ENCODE measurements around the gene ZSCAN12. TPM values are rescaled to one million over a fixed set of nuclear protein-coding genes. Genes with fewer than 3 reads are reported as not detected.
"Not testable (repeated sequence)": the region's sequence is repeated elsewhere in the genome, so short reads cannot be mapped to it uniquely, and the experiment has no call there.

ZSCAN12 gene
- total RNA-seq, 2 experiments from 2014 or later: 4.4 to 4.7 TPM

- CTCF ChIA-PET: no interaction called here
- H3K4me3 Mint-ChIP-seq: no peak overlapping the region
- no peak for DNase-seq
- H3K4me1 Mint-ChIP-seq (ENCODE audit: low read depth): peaks cover 12% of the 10 kb centered on the region
- peaks cover 4% of the 10 kb centered on the region for H3K36me3 Mint-ChIP-seq (ENCODE audit: low read depth)
- H3K27ac Mint-ChIP-seq: no peak overlapping the region
- H3K27me3 Mint-ChIP-seq (ENCODE audit: low read depth): peaks cover 2% of the 10 kb centered on the region
- no peaks in the 10 kb centered on the region for H3K9me3 Mint-ChIP-seq
- intact Hi-C loops (cut with micrococcal nuclease): no loop called here
Measured at GRCh38 chr6:28424163-28424562, 24.6 kb upstream of the ZSCAN12 start.

DNA sequence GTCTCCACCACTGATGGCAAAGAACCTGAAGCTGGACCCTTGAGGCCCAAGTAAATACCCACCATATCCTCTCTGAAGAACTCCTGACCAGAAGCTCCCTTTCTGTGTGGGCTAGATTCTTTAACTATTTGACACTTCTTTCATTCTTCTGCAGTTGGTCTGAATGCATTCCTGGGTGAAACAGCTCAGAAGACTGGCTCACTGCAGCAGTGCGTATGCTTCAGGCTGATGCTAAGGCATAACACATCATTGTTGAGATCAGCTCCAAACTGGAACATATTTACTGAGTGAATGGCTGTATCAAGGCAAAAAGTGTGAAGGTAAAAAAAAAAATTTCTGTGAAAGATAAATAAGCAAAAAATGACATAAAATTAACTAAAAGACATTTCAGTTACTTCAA is 24.0 kb upstream of the ZSCAN12 start:
- H3K36me3 Mint-ChIP-seq (ENCODE audit: low read depth): peaks cover 4% of the 10 kb centered on the region
- no peak for DNase-seq
- H3K27me3 Mint-ChIP-seq (ENCODE audit: low read depth): peaks cover 2% of the 10 kb centered on the region

DNA sequence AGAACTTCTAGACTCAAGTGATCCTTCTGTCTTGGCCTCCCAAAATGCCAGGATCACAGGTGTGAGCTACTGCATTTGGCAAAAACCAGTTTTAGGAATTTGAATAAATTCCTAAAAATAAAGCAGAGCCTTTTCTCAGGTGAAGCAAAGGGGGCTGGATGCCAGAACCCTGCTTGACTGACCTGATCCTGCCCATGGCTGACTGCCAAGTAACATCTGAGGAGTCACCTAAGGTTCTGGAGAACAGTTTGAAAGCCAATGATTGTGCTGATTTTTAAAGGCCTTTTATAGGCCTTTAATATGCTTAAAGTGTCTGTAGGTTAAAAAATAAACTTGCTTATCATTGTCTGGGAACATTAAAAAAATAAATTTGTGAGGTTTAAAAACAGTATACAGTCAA is 14.1 kb upstream of the ZSCAN12 start:
- Mint-ChIP-seq H3K9me3 (no peaks in the 10 kb centered on the region), H3K27me3 (ENCODE audit: low read depth) (peaks cover 26% of the 10 kb centered on the region), H3K4me1 (ENCODE audit: low read depth) (peaks cover 4% of the 10 kb centered on the region), H3K27ac (no peak overlapping the region), H3K36me3 (ENCODE audit: low read depth) (no peaks in the 10 kb centered on the region), H3K4me3 (no peak overlapping the region)
- DNase-seq: no peak
- CTCF ChIA-PET: interaction anchor here (1.0 kb wide), 1 partner anchor 19 kb away, joined by 5 read pairs; no protein-coding TSS in a partner anchor
- intact Hi-C loops (cut with micrococcal nuclease): no loop called here

More for the DNA sequence above, 24.0 kb upstream of the ZSCAN12 start:
- no peaks in the 10 kb centered on the region for H3K9me3 Mint-ChIP-seq
- H3K27ac Mint-ChIP-seq: no peak overlapping the region
- intact Hi-C loops (cut with micrococcal nuclease): no loop called here
- H3K4me3 Mint-ChIP-seq: no peak overlapping the region
- CTCF ChIA-PET: no interaction called here
- peaks cover 10% of the 10 kb centered on the region for H3K4me1 Mint-ChIP-seq (ENCODE audit: low read depth)

DNA sequence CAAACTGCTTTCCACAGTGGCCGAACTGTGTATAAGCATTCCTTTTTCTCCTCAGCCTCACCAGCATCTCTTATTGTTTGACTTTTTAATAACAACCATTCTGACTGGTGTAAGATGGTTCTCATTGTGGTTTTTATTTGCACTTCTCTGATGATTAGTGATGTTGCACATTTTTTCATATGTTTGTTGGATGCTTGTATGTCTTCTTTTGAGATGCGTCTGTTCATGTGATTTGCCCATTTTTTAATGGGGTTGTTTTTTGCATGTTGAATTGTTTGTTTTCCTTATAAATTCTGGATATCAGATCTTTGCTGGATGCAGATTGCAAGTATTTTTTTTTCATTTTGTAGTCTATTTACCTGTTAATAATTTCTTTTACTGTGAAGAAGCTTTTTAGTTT is 11.2 kb upstream of the ZSCAN12 start:
- peaks cover 20% of the 10 kb centered on the region for H3K4me1 Mint-ChIP-seq (ENCODE audit: low read depth)
- H3K9me3 Mint-ChIP-seq: no peaks in the 10 kb centered on the region
- no peak overlapping the region for H3K4me3 Mint-ChIP-seq
- no peak overlapping the region for H3K27ac Mint-ChIP-seq
- intact Hi-C loops (cut with micrococcal nuclease): no loop called here
- no peak for DNase-seq
- CTCF ChIA-PET: no interaction called here
- H3K36me3 Mint-ChIP-seq (ENCODE audit: low read depth): no peaks in the 10 kb centered on the region
- peaks cover 35% of the 10 kb centered on the region for H3K27me3 Mint-ChIP-seq (ENCODE audit: low read depth)

- Mint-ChIP-seq H3K4me3 (no peak overlapping the region), H3K4me1 (ENCODE audit: low read depth) (peaks cover 20% of the 10 kb centered on the region), H3K36me3 (ENCODE audit: low read depth) (peaks cover 1% of the 10 kb centered on the region), H3K27ac (no peak overlapping the region), H3K27me3 (ENCODE audit: low read depth) (peaks cover 44% of the 10 kb centered on the region), H3K9me3 (no peaks in the 10 kb centered on the region)
- CTCF ChIA-PET: no interaction called here
- peak; percentile 29 for DNase-seq
- intact Hi-C loops (cut with micrococcal nuclease): loop anchor here (1.0 kb wide), 1 partner anchor 18 kb away; no protein-coding TSS in a partner anchor
Measured at GRCh38 chr6:28408076-28408802, 8.7 kb upstream of the ZSCAN12 start.

GRCh38 chr6:28407401-28407800 is 7.9 kb upstream of the ZSCAN12 start:
- peaks cover 20% of the 10 kb centered on the region for H3K4me1 Mint-ChIP-seq (ENCODE audit: low read depth)
- H3K9me3 Mint-ChIP-seq: no peaks in the 10 kb centered on the region
- H3K4me3 Mint-ChIP-seq: no peak overlapping the region
- peaks cover 1% of the 10 kb centered on the region for H3K36me3 Mint-ChIP-seq (ENCODE audit: low read depth)
- peaks cover 42% of the 10 kb centered on the region for H3K27me3 Mint-ChIP-seq (ENCODE audit: low read depth)
- intact Hi-C loops (cut with micrococcal nuclease): no loop called here
- CTCF ChIA-PET: no interaction called here
- no peak for DNase-seq
- H3K27ac Mint-ChIP-seq: no peak overlapping the region

GRCh38 chr6:28403923-28404322 is 4.4 kb upstream of the ZSCAN12 start:
- intact Hi-C loops (cut with micrococcal nuclease); DNase-seq; H3K36me3 Mint-ChIP-seq (ENCODE audit: low read depth); H3K4me3 Mint-ChIP-seq; H3K27ac Mint-ChIP-seq; H3K9me3 Mint-ChIP-seq; CTCF ChIA-PET: not testable (repeated sequence)
- Mint-ChIP-seq H3K4me1 (ENCODE audit: low read depth) (peaks cover 20% of the 10 kb centered on the region), H3K27me3 (ENCODE audit: low read depth) (peaks cover 33% of the 10 kb centered on the region)

- Mint-ChIP-seq H3K4me1 (ENCODE audit: low read depth) (peaks cover 18% of the 10 kb centered on the region), H3K27me3 (ENCODE audit: low read depth) (peaks cover 32% of the 10 kb centered on the region), H3K4me3 (no peak overlapping the region), H3K36me3 (ENCODE audit: low read depth) (peaks cover 9% of the 10 kb centered on the region), H3K27ac (no peak overlapping the region), H3K9me3 (no peaks in the 10 kb centered on the region)
- CTCF ChIA-PET: interaction anchor here (1.0 to 1.4 kb wide), 2 partner anchors 19 to 36 kb away, joined by 4 to 6 read pairs; no protein-coding TSS in a partner anchor
- no peak for DNase-seq
- intact Hi-C loops (cut with micrococcal nuclease): no loop called here
Measured at GRCh38 chr6:28402197-28402596, 2.6 kb upstream of the ZSCAN12 start.

DNA sequence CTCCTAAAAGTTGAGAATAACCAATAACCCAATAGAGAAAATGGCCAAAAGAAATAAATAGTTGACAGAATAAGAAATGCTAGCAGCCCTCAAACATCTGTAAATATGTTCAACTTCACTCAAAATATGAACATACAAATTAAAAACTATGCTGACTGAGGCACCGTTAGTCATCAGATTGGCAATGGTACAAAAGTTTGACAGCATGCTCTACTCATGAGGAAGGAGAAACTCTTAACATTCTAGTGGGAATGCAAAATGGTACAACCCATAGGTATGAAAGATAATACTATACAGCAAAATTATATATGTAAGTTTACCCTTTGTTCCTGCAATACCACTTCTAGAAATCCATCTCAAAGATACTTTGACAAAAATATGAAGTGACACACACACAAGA is 1.6 kb upstream of the ZSCAN12 start:
- Mint-ChIP-seq H3K4me3 (no peak overlapping the region), H3K4me1 (ENCODE audit: low read depth) (peaks cover 26% of the 10 kb centered on the region), H3K27ac (no peak overlapping the region), H3K27me3 (ENCODE audit: low read depth) (peaks cover 28% of the 10 kb centered on the region), H3K36me3 (ENCODE audit: low read depth) (peaks cover 19% of the 10 kb centered on the region), H3K9me3 (no peaks in the 10 kb centered on the region)
- no peak for DNase-seq
- intact Hi-C loops (cut with micrococcal nuclease): no loop called here
- CTCF ChIA-PET: interaction anchor here (0.6 kb wide), 1 partner anchor 182 kb away, joined by 3 read pairs; no protein-coding TSS in a partner anchor

GRCh38 chr6:28400122-28400451 is 540 bp upstream of the ZSCAN12 start:
- Mint-ChIP-seq H3K9me3 (no peaks in the 10 kb centered on the region), H3K36me3 (ENCODE audit: low read depth) (peaks cover 21% of the 10 kb centered on the region), H3K4me3 (peak overlapping the region; percentile 91), H3K27me3 (ENCODE audit: low read depth) (peaks cover 22% of the 10 kb centered on the region), H3K4me1 (ENCODE audit: low read depth) (peaks cover 36% of the 10 kb centered on the region), H3K27ac (peak overlapping the region; percentile 91)
- DNase-seq: no peak
- intact Hi-C loops (cut with micrococcal nuclease): no loop called here
- CTCF ChIA-PET: no interaction called here

DNA sequence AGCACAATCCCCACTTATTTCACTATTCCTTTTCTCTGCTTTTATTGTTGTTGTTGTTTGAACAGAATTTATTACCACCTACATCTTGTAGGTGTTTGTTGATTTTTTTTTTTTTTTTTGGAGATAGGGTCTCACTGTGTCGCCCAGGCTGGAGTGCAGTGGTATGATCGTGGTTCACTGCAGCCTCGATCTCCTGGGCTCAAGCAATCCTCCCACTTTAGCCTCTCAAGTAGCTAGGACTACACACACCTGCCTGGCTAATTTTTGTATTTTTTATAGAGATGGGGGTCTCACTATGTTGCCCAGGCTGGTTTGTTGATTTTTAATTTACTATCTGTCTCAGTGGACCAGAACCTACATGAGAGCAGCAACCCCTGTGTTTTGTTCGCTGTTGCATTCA is 3.6 kb downstream of the ZSCAN12 start:
- intact Hi-C loops (cut with micrococcal nuclease): loop anchor here (5.0 to 10.0 kb wide), 3 partner anchors 114 to 289 kb away; partner anchors contain the start of gene PGBD1
- Mint-ChIP-seq H3K4me1 (ENCODE audit: low read depth) (peaks cover 43% of the 10 kb centered on the region), H3K27ac (no peak overlapping the region), H3K4me3 (no peak overlapping the region), H3K27me3 (ENCODE audit: low read depth) (peaks cover under 1% of the 10 kb centered on the region), H3K36me3 (ENCODE audit: low read depth) (peaks cover 42% of the 10 kb centered on the region), H3K9me3 (no peaks in the 10 kb centered on the region)
- no peak for DNase-seq
- CTCF ChIA-PET: no interaction called here

- CTCF ChIA-PET: interaction anchor here (0.7 to 1.0 kb wide), 2 partner anchors 19 to 145 kb away, joined by 4 to 5 read pairs; no protein-coding TSS in a partner anchor
- peaks cover 40% of the 10 kb centered on the region for H3K4me1 Mint-ChIP-seq (ENCODE audit: low read depth)
- H3K36me3 Mint-ChIP-seq (ENCODE audit: low read depth): peaks cover 56% of the 10 kb centered on the region
- H3K4me3 Mint-ChIP-seq: no peak overlapping the region
- DNase-seq: no peak
- H3K27me3 Mint-ChIP-seq (ENCODE audit: low read depth): no peaks in the 10 kb centered on the region
- H3K27ac Mint-ChIP-seq: no peak overlapping the region
- intact Hi-C loops (cut with micrococcal nuclease): loop anchor here (10.0 kb wide), 2 partner anchors 191 to 291 kb away; a partner anchor contains a TSS
- H3K9me3 Mint-ChIP-seq: no peaks in the 10 kb centered on the region
Measured at GRCh38 chr6:28393912-28394662, 5.5 kb downstream of the ZSCAN12 start.

Measured in activated naive CD4-positive, alpha-beta T cell treated with anti-CD3 and anti-CD28 coated beads for 36 hours (primary cell).